ENCODE results near the gene UBE2O. TPM values are rescaled to one million over a fixed set of nuclear protein-coding genes. Genes with fewer than 3 reads are reported as not detected.

The UBE2O gene
- total RNA-seq, 1 experiment from 2014 or later, result 52.6 TPM

GRCh38 chr17:76480632-76481031, 27.7 kb upstream of the UBE2O start:
- Histone ChIP-seq H3K18ac (ENCODE audit: insufficient read length, low read depth, low read length) (no peak overlapping the region), H3K79me1 (ENCODE audit: insufficient read depth, low read depth, low read length, poor library complexity, severe bottlenecking) (no peaks in the 10 kb centered on the region), H2AFZ (ENCODE audit: low read length) (no peak overlapping the region), H3K4ac (ENCODE audit: low read depth, low read length) (no peak overlapping the region), H3K23ac (ENCODE audit: insufficient read length, low read depth, low read length) (no peak overlapping the region), H3K27ac (ENCODE audit: insufficient read length, low read depth, low read length) (no peak overlapping the region), H3T11ph (ENCODE audit: low read length) (no peak overlapping the region), H3K9ac (ENCODE audit: extremely low read depth, insufficient read length, low read length) (no peak overlapping the region), H3K79me2 (ENCODE audit: insufficient read depth, low read length) (no peaks in the 10 kb centered on the region), H4K5ac (ENCODE audit: insufficient read length, low read depth, low read length) (no peak overlapping the region), H3K4me1 (ENCODE audit: insufficient read depth, low read length) (no peaks in the 10 kb centered on the region), H3K14ac (ENCODE audit: insufficient read depth, low read length) (no peak overlapping the region), H2AK5ac (ENCODE audit: insufficient read length, low read length) (no peak overlapping the region), H2BK12ac (ENCODE audit: insufficient read length, low read depth, low read length) (no peak overlapping the region), H2BK15ac (ENCODE audit: low read depth, low read length) (no peak overlapping the region), H3K9me3 (ENCODE audit: control insufficient read depth, low read depth, low read length) (no peaks in the 10 kb centered on the region), H4K20me1 (ENCODE audit: control insufficient read depth, insufficient read depth, insufficient read length) (no peaks in the 10 kb centered on the region), H2BK5ac (ENCODE audit: insufficient read length, low read length) (no peak overlapping the region), H3K56ac (ENCODE audit: insufficient read length, low read depth, low read length) (no peak overlapping the region), H4K91ac (ENCODE audit: insufficient read length, low read depth, low read length) (no peak overlapping the region), H4K8ac (replicated peaks; ENCODE audit: insufficient read length, low read depth, low read length) (no peak overlapping the region), H3K23me2 (ENCODE audit: insufficient read length, low read depth, low read length, poor library complexity, severe bottlenecking) (no peaks in the 10 kb centered on the region), H2BK120ac (ENCODE audit: low read depth, low read length, poor library complexity, severe bottlenecking) (no peak overlapping the region), H3K27me3 (ENCODE audit: insufficient read depth, low read length) (no peaks in the 10 kb centered on the region), H3K4me2 (ENCODE audit: insufficient read depth, insufficient read length, low read length) (no peak overlapping the region), H2BK20ac (ENCODE audit: low read depth, low read length, poor library complexity, severe bottlenecking) (no peak overlapping the region)
- peaks cover 0 to 7% of the 10 kb centered on the region in 2 experiments; a peak in 2 of 4 replicates for H3K4me1 Mint-ChIP-seq
- peak overlapping the region in 2 of 3 experiments; percentile 22 to 80; a peak in 2 of 7 replicates for H3K27ac Mint-ChIP-seq
- no peaks in the 10 kb centered on the region for H3K9me3 Mint-ChIP-seq
- no CpG with 5 or more reads among the region's 15 CpGs for WGBS (ENCODE audit: extremely low coverage, insufficient read length, low lambda C conversion rate)
- peaks cover 1 to 8% (median 4%) of the 10 kb centered on the region in 3 experiments; a peak in 4 of 7 replicates for H3K36me3 Mint-ChIP-seq (ENCODE audit: insufficient read depth in 1 of 3, low read depth in 3 of 3)
- no peak for DNase-seq
- no peak for TF ChIP-seq CTCF (conservative IDR thresholded peaks at IDR 0.05)
- H3K27me3 Mint-ChIP-seq (ENCODE audit: low read depth), result peaks cover 2% of the 10 kb centered on the region; the same call in 1 of the 2 replicates
- no peak overlapping the region for H3K4me3 Mint-ChIP-seq
